Spleen (tissue), 11 donors: Measurements from ENCODE around the gene RERE. TPM values are rescaled to one million over a fixed set of nuclear protein-coding genes. Genes with fewer than 3 reads are reported as not detected.

Experiments used
- DNase-seq: peaks from one replicate; pipeline ENCODE4 v3.0.0-alpha.2; 2020
- H3K27ac ChIP-seq, 8 donors: fragments of 200-600 bp; sonication (generic) in 7 of 8; 1 replicate in 4 of 8; 2 replicates in 4 of 8; pipeline versions ENCODE4 v1.5.0 to v1.8.0; 2016 to 2021; ENCODE audit warnings: inconsistent platforms in 4 of 8, mild to moderate bottlenecking in 4 of 8, moderate library complexity in 1 of 8
- H3K27me3 ChIP-seq, 7 donors: fragments of 200-600 bp; sonication (generic) in 6 of 7; replicated peaks in 1 of 7; 1 replicate in 4 of 7; 2 replicates in 3 of 7; pipeline versions ENCODE4 v1.5.0 to v1.8.0; 2016 to 2021; ENCODE audit warnings: inconsistent platforms in 3 of 7, mild to moderate bottlenecking in 1 of 7
- H3K36me3 ChIP-seq, 6 donors: fragments of 200-600 bp; sonication (generic) in 5 of 6; 1 replicate in 4 of 6; 2 replicates in 2 of 6; pipeline versions ENCODE4 v1.5.0 to v1.8.0; 2016 to 2021; ENCODE audit warnings: inconsistent platforms in 2 of 6
- H3K4me1 ChIP-seq, 6 donors: fragments of 200-600 bp; sonication (generic) in 5 of 6; 1 replicate in 3 of 6; 2 replicates in 3 of 6; pipeline versions ENCODE4 v1.5.0 to v1.8.0; 2016 to 2021; ENCODE audit warnings: inconsistent platforms in 3 of 6
- H3K4me3 ChIP-seq, 8 donors: fragments of 200-600 bp; sonication (generic) in 7 of 8; 1 replicate in 4 of 8; 2 replicates in 4 of 8; pipeline versions ENCODE4 v1.5.0 to v1.8.0; 2016 to 2021; ENCODE audit warnings: inconsistent platforms in 4 of 8, mild to moderate bottlenecking in 4 of 8, moderate library complexity in 2 of 8
- H3K9me3 ChIP-seq, 8 donors: fragments of 200-600 bp; sonication (generic) in 7 of 8; 1 replicate in 4 of 8; 2 replicates in 4 of 8; pipeline versions ENCODE4 v1.5.0 to v1.8.0; 2016 to 2021; ENCODE audit warnings: inconsistent platforms in 4 of 8
- POLR2A ChIP-seq, 3 donors: fragments of 450-650 bp; IDR thresholded peaks; one replicate each; pipeline ENCODE4 v1.5.1; 2017; ENCODE audit warnings: antibody characterized with exemption in 3 of 3, mild to moderate bottlenecking in 1 of 3
- POLR2AphosphoS5 ChIP-seq, 3 donors: sonication (generic); formaldehyde crosslinking; IDR thresholded peaks; one replicate each; pipeline ENCODE4 v1.5.1; 2017; ENCODE audit warnings: antibody characterized with exemption in 3 of 3
- WGBS, 5 donors: extraction: QIAGEN DNeasy Blood & Tissue Kit in 3 of 5; methylation state at CpG; one replicate each; pipeline versions ENCODE4 v1.1.5 to v1.1.7; 2013 to 2018; 5-methylcytosine and 5-hydroxymethylcytosine counted together
- intact Hi-C: fragments of 100-400 bp; cut with DNase I; formaldehyde crosslinking; loops from one replicate; pipeline ENCODE4 v1.15.0; 2023; ENCODE audit warnings: low total_unique reads
- polyA plus RNA-seq, 3 donors: library from polyadenylated mRNA; stranded (reverse); fragments of 200-250 nt; gene quantifications; one replicate each; pipeline ENCODE4 v1.2.1, GENCODE V29; 2013
- total RNA-seq, 7 donors: library from RNA; depleted of rRNA in 3 of 7; stranded (reverse); fragments of >200 nt in 3 of 7; fragmentation: NEBNext Ultra II Directional in 4 of 7; extraction: Animal tissue kit (Norgen Biotek cat#: 25700) in 4 of 7; gene quantifications; one replicate each; pipeline versions ENCODE4 v1.1.0 to v1.2.1, GENCODE V29; 2016 to 2021
- TF ChIP-seq, protein P1 (sequence below), 11 experiments: fragments of 200-600 bp in 7 of 11; fragments of 450-650 bp in 4 of 11; sonication (generic) in 4 of 11; IDR thresholded peaks in 8 of 11; conservative IDR thresholded peaks in 3 of 11; 1 replicate in 7 of 11; 2 replicates in 4 of 11; pipeline versions ENCODE4 v1.4.0 to v1.8.0; 2016 to 2021; ENCODE audit warnings: antibody characterized with exemption in 11 of 11, inconsistent platforms in 4 of 11, mild to moderate bottlenecking in 1 of 11
- donor health status: healthy with polysubstance abuse.
- donor health status: DM: no; HTN: no; CAD: no; lungs with moderate emphysema.
- donor health status: DM: no; HTN: no; CAD: no.
- donor health status: Bipolar disorder and iron deficiency.
- donor health status: healthy.
- donor health status: DM: no; HTN: no; CAD: no.
- donor health status: DM: yes; HTN: yes; CAD: no.

RERE gene
- total and polyA plus RNA-seq, 10 donors = 10.3 to 149 (median 117) TPM

DNA sequence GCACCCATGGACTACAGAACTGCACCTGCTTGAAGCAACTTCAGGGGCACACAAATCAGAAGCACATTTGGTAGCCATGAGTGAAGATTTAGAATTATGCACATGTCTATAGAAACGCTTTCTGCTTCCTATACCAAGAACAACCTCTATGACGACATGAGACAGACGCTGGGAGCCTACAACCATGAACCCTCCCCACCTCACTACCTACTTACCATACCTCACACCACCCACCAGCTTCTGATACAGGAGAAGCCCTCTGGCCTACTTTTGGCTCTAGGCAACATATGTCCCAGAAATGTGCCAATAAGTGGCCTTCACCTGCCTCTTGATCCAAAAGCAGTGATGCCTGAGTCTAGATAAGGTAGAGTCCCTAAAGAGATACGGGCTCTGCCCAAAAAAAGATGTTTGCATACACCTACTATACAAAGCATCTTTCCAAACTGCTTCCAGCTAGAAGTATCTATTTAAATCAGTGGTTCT lies 441.0 kb downstream of the RERE start:
- TF ChIP-seq, protein P1, sequence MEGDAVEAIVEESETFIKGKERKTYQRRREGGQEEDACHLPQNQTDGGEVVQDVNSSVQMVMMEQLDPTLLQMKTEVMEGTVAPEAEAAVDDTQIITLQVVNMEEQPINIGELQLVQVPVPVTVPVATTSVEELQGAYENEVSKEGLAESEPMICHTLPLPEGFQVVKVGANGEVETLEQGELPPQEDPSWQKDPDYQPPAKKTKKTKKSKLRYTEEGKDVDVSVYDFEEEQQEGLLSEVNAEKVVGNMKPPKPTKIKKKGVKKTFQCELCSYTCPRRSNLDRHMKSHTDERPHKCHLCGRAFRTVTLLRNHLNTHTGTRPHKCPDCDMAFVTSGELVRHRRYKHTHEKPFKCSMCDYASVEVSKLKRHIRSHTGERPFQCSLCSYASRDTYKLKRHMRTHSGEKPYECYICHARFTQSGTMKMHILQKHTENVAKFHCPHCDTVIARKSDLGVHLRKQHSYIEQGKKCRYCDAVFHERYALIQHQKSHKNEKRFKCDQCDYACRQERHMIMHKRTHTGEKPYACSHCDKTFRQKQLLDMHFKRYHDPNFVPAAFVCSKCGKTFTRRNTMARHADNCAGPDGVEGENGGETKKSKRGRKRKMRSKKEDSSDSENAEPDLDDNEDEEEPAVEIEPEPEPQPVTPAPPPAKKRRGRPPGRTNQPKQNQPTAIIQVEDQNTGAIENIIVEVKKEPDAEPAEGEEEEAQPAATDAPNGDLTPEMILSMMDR (IDR thresholded peaks at IDR 0.05 in 8 of 11, conservative IDR thresholded peaks at IDR 0.05 in 3 of 11) = no peak
- TF ChIP-seq POLR2AphosphoS5 (IDR thresholded peaks at IDR 0.05) (no peak), POLR2A (IDR thresholded peaks at IDR 0.05) (no peak)
- Histone ChIP-seq H3K27ac (peak overlapping the region in 5 of 8 donors; percentile 33 to 77 (median 74)), H3K4me3 (no peak overlapping the region), H3K36me3 (peaks cover 0 to 86% (median 14%) of the 10 kb centered on the region in 6 donors), H3K27me3 (no peaks in the 10 kb centered on the region), H3K9me3 (no peaks in the 10 kb centered on the region), H3K4me1 (peaks cover 31 to 99% (median 71%) of the 10 kb centered on the region in 6 donors)
- 67 to 93% (median 71%) methylated on average over 4 of the region's 4 CpGs for WGBS, 5 donors
- no peak for DNase-seq
- intact Hi-C loops = loop anchor here (10.0 kb wide), 1 partner anchor 48 kb away; no protein-coding TSS in a partner anchor

DNA sequence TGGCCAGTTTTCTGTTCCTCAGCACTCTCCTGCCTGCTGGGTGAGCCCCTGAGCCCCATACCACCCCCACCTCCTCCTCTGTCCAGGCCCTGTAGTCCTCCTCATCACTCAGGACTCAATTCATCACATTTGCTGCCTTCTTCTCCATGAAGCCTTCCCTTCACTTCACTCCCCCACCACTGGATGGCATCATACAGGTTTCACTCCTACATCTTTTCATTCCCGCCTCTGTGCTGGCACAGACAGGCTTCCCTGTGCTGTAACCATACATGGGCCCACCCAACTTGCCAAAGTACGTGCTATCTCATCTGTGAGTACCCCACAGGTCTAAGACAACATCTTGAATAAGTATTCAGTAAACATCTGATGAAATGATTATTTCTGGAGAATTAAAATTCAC lies 442.6 kb downstream of the RERE start:
- 91 to 97% (median 94%) methylated on average over 2 of the region's 2 CpGs for WGBS, 5 donors
- intact Hi-C loops = loop anchor here (10.0 kb wide), 1 partner anchor 50 kb away; no protein-coding TSS in a partner anchor
- Histone ChIP-seq H3K4me1 (peaks cover 39 to 99% (median 73%) of the 10 kb centered on the region in 6 donors), H3K36me3 (peaks cover 0 to 86% (median 10%) of the 10 kb centered on the region in 6 donors), H3K4me3 (no peak overlapping the region), H3K27me3 (no peaks in the 10 kb centered on the region), H3K27ac (peak overlapping the region in 7 of 8 donors; percentile 47 to 84 (median 74)), H3K9me3 (no peaks in the 10 kb centered on the region)
- TF ChIP-seq POLR2A (IDR thresholded peaks at IDR 0.05) (no peak), POLR2AphosphoS5 (IDR thresholded peaks at IDR 0.05) (no peak)
- TF ChIP-seq, protein P1 (IDR thresholded peaks at IDR 0.05 in 8 of 11, conservative IDR thresholded peaks at IDR 0.05 in 3 of 11) = peak in 7 of 11 experiments; percentile 31 to 43 (median 37)
- DNase-seq = no peak

DNA sequence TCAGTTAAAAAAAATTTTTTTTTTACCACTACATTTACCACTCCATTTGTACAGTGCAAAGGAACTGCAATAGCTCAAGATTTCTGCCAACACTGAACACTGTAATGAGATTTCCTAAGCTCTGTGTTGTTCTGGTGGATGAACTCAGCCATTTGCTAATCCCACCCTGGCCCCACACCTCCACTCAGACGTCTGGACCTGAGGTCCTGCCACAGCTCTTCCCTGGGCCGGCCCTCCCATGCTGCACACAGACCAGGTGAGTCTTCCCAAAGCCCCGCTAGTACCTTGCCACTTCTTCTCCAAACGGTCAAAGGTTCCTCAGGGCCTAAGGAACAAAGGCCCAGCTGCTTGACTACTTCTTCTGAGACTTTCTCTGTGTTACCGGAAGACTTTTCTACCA lies 443.1 kb downstream of the RERE start:
- H3K27me3 ChIP-seq = no peaks in the 10 kb centered on the region
- TF ChIP-seq, protein P1 (IDR thresholded peaks at IDR 0.05 in 8 of 11, conservative IDR thresholded peaks at IDR 0.05 in 3 of 11) = no peak
- TF ChIP-seq POLR2AphosphoS5 (IDR thresholded peaks at IDR 0.05) (no peak), POLR2A (IDR thresholded peaks at IDR 0.05) (no peak)
- peaks cover 37 to 99% (median 73%) of the 10 kb centered on the region in 6 donors for H3K4me1 ChIP-seq
- WGBS, 5 donors = 82 to 91% (median 84%) methylated on average over 5 of the region's 5 CpGs
- H3K4me3 ChIP-seq = no peak overlapping the region
- H3K27ac ChIP-seq = peak overlapping the region; percentile 47 to 84 (median 74)
- H3K36me3 ChIP-seq = peaks cover 0 to 81% (median 10%) of the 10 kb centered on the region in 6 donors
- DNase-seq = no peak
- no peaks in the 10 kb centered on the region for H3K9me3 ChIP-seq
- intact Hi-C loops = loop anchor here (10.0 kb wide), 1 partner anchor 50 kb away; no protein-coding TSS in a partner anchor

DNA sequence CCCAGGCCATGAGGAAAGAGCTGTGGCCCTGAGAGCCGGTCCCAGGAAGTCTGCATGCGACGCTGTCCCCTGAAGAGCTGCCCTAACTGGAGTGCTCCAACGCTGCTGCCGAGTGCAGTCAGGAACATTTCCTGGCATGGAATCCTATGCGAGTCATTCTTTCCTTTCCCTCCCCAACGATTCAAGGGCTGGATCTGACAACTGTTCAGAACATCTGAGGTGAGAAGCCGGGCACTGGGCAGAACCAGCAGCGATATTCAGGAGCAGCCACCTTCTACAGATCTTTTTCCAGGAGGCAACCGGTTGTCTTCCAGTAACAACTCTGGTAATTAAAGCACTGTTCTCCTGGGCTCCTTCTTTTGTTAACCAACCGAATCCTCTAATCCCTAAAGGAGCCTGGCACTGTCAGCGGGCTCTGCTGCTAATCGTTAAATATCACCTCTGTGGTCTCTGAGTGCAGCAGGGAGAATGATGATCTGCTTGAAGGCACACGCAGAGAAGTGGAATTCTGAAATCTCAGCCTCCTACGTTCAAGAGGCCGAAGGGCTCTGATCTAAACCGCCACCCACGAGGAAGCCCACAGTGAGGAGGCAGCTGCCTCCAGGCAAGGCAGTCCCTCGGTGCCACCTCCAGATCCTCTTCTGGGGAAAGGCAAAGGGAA lies 443.7 kb downstream of the RERE start:
- no peaks in the 10 kb centered on the region for H3K9me3 ChIP-seq
- H3K4me3 ChIP-seq = no peak overlapping the region
- no peaks in the 10 kb centered on the region for H3K27me3 ChIP-seq
- H3K36me3 ChIP-seq = peaks cover 0 to 75% (median 10%) of the 10 kb centered on the region in 6 donors
- no peak for DNase-seq
- peaks cover 33 to 99% (median 70%) of the 10 kb centered on the region in 6 donors for H3K4me1 ChIP-seq
- TF ChIP-seq POLR2AphosphoS5 (IDR thresholded peaks at IDR 0.05) (peak; percentile 62 to 82 (median 79)), POLR2A (IDR thresholded peaks at IDR 0.05) (no peak)
- WGBS, 5 donors = 52 to 75% (median 65%) methylated on average over 19 of the region's 19 CpGs
- intact Hi-C loops = loop anchor here (10.0 kb wide), 1 partner anchor 51 kb away; no protein-coding TSS in a partner anchor
- H3K27ac ChIP-seq = peak overlapping the region; percentile 47 to 84 (median 74)
